ENCODE data around the gene PER2.
A peak's percentile ranks its signal among the peaks of the same experiment; 100 is the strongest.

The PER2 gene

DNA sequence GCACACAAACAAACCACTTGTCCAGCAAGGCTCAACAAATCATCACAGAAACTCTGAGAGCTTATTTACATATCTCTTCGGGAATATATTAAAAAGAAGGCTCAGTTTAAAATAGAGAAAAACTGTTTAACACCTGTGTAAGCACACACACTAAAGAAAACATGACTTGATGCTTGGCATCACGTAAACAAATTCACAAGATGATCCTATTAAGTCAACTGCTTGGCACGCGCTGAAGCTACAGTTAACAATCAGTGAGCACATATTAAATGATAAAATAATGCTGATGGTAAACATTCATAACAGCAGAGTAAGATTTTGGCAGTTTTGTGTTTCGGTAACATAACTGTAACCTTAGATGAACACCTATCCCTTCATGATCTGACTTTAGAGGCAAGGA lies 44.3 kb downstream of the PER2 start:
- TF ChIP-seq, protein P1, sequence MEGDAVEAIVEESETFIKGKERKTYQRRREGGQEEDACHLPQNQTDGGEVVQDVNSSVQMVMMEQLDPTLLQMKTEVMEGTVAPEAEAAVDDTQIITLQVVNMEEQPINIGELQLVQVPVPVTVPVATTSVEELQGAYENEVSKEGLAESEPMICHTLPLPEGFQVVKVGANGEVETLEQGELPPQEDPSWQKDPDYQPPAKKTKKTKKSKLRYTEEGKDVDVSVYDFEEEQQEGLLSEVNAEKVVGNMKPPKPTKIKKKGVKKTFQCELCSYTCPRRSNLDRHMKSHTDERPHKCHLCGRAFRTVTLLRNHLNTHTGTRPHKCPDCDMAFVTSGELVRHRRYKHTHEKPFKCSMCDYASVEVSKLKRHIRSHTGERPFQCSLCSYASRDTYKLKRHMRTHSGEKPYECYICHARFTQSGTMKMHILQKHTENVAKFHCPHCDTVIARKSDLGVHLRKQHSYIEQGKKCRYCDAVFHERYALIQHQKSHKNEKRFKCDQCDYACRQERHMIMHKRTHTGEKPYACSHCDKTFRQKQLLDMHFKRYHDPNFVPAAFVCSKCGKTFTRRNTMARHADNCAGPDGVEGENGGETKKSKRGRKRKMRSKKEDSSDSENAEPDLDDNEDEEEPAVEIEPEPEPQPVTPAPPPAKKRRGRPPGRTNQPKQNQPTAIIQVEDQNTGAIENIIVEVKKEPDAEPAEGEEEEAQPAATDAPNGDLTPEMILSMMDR (conservative IDR thresholded peaks at IDR 0.05; ENCODE audit: low read length) = no peak
- no peak for DNase-seq (ENCODE audit: low read depth)
- no peak overlapping the region for H3K4me3 ChIP-seq (ENCODE audit: low read length)

DNA sequence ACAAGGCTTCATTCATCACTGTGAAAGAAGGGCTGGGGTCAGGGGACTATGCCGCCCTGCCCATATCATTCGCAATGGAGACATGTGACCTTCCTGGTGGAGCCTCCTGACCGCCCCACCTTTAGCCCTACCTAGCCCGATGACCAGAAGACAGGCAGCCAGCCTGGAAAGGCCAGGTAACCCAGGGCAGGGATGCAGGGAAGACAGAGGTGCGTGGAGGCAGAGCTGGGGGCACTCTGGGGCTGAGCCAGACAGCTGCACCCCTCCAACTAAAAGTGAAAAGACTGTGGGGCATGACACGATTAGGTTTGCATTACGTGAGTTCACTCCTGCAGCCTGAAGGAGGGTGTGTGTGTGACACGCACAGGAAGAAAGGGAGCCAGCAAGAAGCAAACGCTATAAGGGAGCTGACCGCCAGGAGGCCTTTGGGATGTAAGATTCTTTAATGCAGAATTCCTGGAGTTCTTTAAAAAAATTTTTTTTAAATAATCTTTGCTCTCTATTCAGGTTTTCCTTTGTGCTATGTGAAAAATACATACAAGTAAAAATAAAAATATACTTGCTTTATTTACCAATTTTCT lies 44.8 kb downstream of the PER2 start:
- H3K4me3 ChIP-seq (ENCODE audit: low read length) = no peak overlapping the region
- TF ChIP-seq, protein P1 (conservative IDR thresholded peaks at IDR 0.05; ENCODE audit: low read length) = no peak
- no peak for DNase-seq (ENCODE audit: low read depth)

DNA sequence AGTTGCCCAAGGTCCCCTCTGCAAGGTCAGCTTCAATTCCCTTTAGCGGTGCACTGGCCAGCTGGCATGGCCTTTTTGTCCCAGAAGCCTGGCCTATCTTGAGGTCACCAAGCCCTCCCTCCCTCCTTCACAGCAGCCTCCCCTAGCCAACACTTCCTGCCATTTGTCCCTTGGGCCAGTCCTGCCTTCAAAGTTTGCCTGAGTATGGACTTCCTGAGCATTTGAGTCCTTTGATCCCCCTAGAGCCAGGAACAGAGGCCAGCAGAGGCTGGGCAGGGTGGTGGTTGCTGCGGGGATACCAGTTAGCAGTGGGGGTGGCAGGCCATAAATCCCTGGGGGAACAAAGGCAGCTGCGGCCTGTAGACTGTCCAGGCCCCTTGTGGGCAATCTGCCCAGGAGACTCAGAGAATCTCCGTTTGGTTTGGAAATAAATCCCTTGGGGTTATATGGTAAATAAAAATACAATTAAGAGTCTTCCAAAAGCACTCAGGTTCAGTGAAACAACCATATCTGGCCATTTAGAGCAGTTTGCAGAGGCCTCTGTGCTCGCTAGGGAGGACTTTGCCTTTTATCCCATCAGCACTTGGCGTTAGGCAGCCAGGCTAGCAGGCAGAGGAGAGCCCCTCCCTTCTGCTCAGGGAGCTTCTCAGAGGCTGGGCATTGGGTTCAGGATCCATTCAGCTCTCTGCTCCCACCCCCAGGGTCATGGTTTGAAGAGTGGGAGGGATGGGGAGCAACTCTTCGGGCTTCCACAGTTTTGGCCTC lies 45.5 kb downstream of the PER2 start:
- DNase-seq (ENCODE audit: low read depth) = no peak
- TF ChIP-seq, protein P1 (conservative IDR thresholded peaks at IDR 0.05; ENCODE audit: low read length) = no peak
- no peak overlapping the region for H3K4me3 ChIP-seq (ENCODE audit: low read length)

DNA sequence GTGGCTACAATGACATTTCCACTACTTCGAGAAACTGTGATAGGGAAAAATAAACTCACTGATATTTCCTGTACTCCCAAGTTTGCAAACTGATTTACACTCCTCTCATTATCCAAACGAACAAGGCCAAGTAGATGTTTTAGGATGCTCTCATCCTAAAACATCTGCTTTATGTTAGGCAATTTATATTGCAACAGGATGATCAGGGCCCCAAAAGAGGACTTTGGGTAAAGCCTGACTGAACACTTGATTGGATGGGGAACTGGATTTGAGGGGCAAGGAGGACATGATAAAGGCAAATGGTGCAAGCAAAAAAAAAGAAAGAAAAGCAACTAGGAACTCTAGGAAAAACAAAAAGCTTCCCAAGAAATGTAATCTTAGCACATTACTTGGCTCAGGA lies 46.4 kb downstream of the PER2 start:
- no peak overlapping the region for H3K4me3 ChIP-seq (ENCODE audit: low read length)
- TF ChIP-seq, protein P1 (conservative IDR thresholded peaks at IDR 0.05; ENCODE audit: low read length) = no peak

DNA sequence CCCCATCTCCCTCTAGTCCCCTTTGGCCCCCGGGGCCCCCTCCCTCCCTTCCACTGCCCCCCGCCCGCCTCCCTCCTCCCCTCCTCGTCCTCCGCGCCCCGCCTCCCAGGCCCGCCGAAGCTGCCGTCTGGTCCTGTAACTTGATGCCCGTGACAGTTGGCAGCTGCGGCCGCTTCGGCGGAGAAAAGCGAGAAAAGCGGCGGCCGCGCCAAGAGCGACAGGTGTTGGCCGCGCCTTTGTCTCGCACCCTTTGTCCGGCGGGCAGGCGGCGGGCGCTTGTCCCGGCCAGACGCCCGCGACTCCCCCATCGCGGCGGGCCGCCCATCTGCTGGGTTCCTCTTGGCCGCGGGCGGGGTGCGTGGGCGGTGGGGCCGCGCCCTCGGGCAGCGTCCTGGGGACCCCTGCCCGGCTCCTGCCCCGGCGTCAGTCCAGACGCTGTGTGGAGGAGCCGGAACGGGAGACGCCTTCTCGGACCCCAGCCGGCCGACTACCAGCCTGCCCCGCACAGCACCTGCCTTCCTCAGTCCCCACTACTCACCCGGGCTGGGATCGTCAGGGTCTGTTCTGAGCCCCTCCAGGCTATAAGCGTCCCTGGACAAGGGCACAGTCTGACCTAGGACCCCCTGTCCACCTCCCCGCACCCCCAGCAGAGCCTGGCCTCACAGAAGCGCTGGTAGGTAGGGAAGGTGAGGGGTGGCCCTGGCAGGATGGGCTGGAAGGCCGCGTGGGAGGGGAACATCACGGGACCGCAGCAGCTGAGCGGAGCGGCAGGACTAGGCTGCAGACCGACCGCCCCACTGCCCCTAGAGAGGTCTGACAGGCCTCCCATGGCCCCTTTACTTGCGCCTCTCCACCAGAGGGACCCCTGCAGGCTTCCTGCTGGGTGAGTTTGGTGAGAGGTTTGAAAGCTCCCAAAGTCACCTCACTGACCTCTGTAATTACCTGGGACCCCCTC lies 47.4 kb downstream of the PER2 start:
- no peak overlapping the region for H3K4me3 ChIP-seq (ENCODE audit: low read length)
- no peak for DNase-seq (ENCODE audit: low read depth)
- TF ChIP-seq, protein P1 (conservative IDR thresholded peaks at IDR 0.05; ENCODE audit: low read length) = no peak

More for the DNA sequence above, 46.4 kb downstream of the PER2 start:
- DNase-seq (ENCODE audit: low read depth) = peak; percentile 37

DNA sequence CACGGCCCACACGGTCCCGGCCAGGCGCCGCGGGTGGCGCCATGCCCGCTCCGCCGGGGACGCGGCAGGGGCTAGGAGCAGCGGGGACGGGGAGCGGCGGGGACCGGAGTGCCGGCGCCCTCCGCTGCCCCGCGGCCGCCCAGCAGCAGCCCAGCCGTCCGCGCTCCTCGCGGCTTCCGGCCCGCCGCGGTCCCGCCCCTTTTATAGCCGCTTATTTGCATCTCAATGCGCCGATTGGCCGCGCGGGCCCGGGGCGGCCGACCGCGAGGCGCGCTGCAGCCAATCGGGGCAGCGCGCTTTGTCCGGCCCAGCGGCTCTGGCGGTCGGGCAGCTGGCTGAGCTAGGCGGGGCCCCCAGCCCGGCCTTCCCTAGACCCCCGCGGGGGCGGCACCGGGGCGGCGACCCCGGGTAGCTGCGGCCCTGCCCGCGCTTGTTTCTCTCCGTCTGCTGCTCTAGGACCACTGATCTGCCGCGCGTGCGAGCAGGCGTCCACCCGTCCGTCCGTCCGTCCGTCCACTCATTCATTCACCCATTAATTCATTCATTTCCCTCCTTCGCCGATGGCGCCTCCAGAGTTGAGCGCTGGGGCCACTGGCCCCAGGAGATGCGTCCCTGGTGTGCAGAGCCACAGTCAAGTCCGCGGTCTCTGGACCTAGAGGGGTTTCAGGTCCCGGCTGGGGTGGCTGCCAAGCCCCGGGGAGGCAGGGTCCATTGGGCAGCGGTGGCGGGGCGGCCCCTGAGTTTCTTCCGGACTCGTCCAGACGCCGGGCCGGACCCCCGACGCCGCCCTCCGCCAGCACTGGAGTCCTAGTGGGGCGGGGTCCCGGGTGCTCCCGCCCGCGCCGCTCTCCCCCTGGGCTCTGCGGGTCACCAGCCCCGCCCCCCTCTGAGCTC lies 48.3 kb downstream of the PER2 start, which contains the start of gene HES6:
TSS of gene HES6 (minus strand) at position 176 of the 894 bp plus-strand sequence. CDS start at position 43, 133 bp downstream.
- TF ChIP-seq, protein P1 (conservative IDR thresholded peaks at IDR 0.05; ENCODE audit: low read length) = no peak
- H3K4me3 ChIP-seq (ENCODE audit: low read length) = peak within 1 kb of the TSS; percentile 45
- peak; percentile 80 for DNase-seq (ENCODE audit: low read depth)
